Measurements from ENCODE around the gene VWA8. TPM values are rescaled to one million over a fixed set of nuclear protein-coding genes. Genes with fewer than 3 reads are reported as not detected.

Gene VWA8
- total and polyA plus RNA-seq, 2 experiments from 2014 or later: 6.3 to 24.6 TPM

DNA sequence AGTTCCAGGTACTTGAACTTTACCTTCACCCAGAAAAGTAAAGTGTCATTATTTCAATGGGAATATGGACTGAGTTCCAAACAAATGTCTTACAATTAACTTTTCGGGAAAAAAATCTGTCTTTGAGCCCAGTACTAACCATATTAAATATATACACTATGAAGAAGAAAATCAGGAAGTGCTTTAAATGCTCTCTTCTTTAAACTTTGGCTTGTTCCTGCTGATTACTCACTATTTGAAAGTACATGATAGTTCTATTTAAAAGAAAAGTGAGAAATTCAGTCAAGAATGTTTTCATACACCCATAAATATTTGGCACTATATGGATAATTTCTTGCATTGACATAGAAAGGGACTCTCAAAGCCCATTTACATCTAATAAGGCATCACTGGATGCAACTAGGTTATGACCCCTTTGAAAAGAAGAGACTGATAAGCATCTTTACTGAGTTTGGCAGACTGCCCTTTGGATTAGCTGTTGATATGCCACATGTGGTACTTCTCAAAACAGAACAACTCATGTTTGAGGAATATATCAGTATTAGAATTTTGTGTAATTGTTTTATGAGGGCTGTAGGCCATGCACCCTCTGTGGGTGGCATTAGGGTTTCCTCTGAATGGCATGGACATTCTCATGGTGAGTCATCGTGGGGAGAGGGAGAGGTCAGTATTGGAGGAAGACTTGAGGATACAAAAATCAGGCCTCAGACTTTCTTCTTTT is 25.0 kb upstream of the VWA8 start:
- no peak for DNase-seq (ENCODE audit: low spot score)
- Mint-ChIP-seq H3K4me3 (no peak overlapping the region), H3K4me1 (peaks cover 5% of the 10 kb centered on the region), H3K27me3 (ENCODE audit: insufficient read depth, low read depth, poor library complexity) (peaks cover 1% of the 10 kb centered on the region), H3K27ac (no peak overlapping the region), H3K36me3 (ENCODE audit: low read depth) (no peaks in the 10 kb centered on the region), H3K9me3 (no peaks in the 10 kb centered on the region)
- Histone ChIP-seq H3F3A (replicated peaks; ENCODE audit: low read depth) (no peaks in the 10 kb centered on the region), H3K4me2 (no peak overlapping the region), H3K79me2 (replicated peaks; ENCODE audit: insufficient read depth) (no peaks in the 10 kb centered on the region), H3K4me3 (no peak overlapping the region), H3K36me3 (ENCODE audit: insufficient read depth) (no peaks in the 10 kb centered on the region), H3K27ac (ENCODE audit: low read depth) (no peak overlapping the region), H3K27me3 (ENCODE audit: insufficient read depth) (no peaks in the 10 kb centered on the region), H3K9me2 (ENCODE audit: insufficient read depth) (peaks cover 10% of the 10 kb centered on the region), H4K20me1 (replicated peaks; ENCODE audit: insufficient read depth) (no peaks in the 10 kb centered on the region), H2AFZ (no peak overlapping the region), H3K4me1 (ENCODE audit: insufficient read depth) (no peaks in the 10 kb centered on the region)
- ATAC-seq: no peak
- TF ChIP-seq, protein P1, sequence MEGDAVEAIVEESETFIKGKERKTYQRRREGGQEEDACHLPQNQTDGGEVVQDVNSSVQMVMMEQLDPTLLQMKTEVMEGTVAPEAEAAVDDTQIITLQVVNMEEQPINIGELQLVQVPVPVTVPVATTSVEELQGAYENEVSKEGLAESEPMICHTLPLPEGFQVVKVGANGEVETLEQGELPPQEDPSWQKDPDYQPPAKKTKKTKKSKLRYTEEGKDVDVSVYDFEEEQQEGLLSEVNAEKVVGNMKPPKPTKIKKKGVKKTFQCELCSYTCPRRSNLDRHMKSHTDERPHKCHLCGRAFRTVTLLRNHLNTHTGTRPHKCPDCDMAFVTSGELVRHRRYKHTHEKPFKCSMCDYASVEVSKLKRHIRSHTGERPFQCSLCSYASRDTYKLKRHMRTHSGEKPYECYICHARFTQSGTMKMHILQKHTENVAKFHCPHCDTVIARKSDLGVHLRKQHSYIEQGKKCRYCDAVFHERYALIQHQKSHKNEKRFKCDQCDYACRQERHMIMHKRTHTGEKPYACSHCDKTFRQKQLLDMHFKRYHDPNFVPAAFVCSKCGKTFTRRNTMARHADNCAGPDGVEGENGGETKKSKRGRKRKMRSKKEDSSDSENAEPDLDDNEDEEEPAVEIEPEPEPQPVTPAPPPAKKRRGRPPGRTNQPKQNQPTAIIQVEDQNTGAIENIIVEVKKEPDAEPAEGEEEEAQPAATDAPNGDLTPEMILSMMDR (conservative IDR thresholded peaks at IDR 0.05; ENCODE audit: low read depth in 2 of 2): no peak
- TF ChIP-seq ZNF114 (CRISPR knock-in tag; IDR thresholded peaks at IDR 0.05) (no peak), POLR2AphosphoS5 (IDR thresholded peaks at IDR 0.05; ENCODE audit: low read depth) (no peak), STAT1 (IDR thresholded peaks at IDR 0.05; ENCODE audit: unreplicated experiment) (no peak), EZH2phosphoT487 (IDR thresholded peaks at IDR 0.05; ENCODE audit: unreplicated experiment) (no peak), NANOG (IDR thresholded peaks at IDR 0.05; ENCODE audit: borderline replicate concordance) (no peak), JUNB (IDR thresholded peaks at IDR 0.05; ENCODE audit: unreplicated experiment) (no peak), CREB1 (CRISPR knock-in tag; IDR thresholded peaks at IDR 0.05; ENCODE audit: low read depth) (no peak), EZH2 (IDR thresholded peaks at IDR 0.05; ENCODE audit: low read depth, unreplicated experiment) (no peak), ZNF331 (CRISPR knock-in tag; IDR thresholded peaks at IDR 0.05; ENCODE audit: low read depth) (no peak)
- TF ChIP-seq, protein P2, sequence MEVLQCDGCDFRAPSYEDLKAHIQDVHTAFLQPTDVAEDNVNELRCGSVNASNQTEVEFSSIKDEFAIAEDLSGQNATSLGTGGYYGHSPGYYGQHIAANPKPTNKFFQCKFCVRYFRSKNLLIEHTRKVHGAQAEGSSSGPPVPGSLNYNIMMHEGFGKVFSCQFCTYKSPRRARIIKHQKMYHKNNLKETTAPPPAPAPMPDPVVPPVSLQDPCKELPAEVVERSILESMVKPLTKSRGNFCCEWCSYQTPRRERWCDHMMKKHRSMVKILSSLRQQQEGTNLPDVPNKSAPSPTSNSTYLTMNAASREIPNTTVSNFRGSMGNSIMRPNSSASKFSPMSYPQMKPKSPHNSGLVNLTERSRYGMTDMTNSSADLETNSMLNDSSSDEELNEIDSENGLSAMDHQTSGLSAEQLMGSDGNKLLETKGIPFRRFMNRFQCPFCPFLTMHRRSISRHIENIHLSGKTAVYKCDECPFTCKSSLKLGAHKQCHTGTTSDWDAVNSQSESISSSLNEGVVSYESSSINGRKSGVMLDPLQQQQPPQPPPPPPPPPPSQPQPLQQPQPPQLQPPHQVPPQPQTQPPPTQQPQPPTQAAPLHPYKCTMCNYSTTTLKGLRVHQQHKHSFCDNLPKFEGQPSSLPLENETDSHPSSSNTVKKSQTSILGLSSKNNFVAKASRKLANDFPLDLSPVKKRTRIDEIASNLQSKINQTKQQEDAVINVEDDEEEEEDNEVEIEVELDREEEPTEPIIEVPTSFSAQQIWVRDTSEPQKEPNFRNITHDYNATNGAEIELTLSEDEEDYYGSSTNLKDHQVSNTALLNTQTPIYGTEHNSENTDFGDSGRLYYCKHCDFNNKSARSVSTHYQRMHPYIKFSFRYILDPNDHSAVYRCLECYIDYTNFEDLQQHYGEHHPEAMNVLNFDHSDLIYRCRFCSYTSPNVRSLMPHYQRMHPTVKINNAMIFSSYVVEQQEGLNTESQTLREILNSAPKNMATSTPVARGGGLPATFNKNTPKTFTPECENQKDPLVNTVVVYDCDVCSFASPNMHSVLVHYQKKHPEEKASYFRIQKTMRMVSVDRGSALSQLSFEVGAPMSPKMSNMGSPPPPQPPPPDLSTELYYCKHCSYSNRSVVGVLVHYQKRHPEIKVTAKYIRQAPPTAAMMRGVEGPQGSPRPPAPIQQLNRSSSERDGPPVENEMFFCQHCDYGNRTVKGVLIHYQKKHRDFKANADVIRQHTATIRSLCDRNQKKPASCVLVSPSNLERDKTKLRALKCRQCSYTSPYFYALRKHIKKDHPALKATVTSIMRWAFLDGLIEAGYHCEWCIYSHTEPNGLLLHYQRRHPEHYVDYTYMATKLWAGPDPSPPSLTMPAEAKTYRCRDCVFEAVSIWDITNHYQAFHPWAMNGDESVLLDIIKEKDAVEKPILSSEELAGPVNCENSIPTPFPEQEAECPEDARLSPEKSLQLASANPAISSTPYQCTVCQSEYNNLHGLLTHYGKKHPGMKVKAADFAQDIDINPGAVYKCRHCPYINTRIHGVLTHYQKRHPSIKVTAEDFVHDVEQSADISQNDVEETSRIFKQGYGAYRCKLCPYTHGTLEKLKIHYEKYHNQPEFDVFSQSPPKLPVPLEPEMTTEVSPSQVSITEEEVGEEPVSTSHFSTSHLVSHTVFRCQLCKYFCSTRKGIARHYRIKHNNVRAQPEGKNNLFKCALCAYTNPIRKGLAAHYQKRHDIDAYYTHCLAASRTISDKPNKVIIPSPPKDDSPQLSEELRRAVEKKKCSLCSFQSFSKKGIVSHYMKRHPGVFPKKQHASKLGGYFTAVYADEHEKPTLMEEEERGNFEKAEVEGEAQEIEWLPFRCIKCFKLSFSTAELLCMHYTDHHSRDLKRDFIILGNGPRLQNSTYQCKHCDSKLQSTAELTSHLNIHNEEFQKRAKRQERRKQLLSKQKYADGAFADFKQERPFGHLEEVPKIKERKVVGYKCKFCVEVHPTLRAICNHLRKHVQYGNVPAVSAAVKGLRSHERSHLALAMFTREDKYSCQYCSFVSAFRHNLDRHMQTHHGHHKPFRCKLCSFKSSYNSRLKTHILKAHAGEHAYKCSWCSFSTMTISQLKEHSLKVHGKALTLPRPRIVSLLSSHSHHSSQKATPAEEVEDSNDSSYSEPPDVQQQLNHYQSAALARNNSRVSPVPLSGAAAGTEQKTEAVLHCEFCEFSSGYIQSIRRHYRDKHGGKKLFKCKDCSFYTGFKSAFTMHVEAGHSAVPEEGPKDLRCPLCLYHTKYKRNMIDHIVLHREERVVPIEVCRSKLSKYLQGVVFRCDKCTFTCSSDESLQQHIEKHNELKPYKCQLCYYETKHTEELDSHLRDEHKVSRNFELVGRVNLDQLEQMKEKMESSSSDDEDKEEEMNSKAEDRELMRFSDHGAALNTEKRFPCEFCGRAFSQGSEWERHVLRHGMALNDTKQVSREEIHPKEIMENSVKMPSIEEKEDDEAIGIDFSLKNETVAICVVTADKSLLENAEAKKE (CRISPR knock-in tag; IDR thresholded peaks at IDR 0.05): no peak
- TF ChIP-seq, protein P3, sequence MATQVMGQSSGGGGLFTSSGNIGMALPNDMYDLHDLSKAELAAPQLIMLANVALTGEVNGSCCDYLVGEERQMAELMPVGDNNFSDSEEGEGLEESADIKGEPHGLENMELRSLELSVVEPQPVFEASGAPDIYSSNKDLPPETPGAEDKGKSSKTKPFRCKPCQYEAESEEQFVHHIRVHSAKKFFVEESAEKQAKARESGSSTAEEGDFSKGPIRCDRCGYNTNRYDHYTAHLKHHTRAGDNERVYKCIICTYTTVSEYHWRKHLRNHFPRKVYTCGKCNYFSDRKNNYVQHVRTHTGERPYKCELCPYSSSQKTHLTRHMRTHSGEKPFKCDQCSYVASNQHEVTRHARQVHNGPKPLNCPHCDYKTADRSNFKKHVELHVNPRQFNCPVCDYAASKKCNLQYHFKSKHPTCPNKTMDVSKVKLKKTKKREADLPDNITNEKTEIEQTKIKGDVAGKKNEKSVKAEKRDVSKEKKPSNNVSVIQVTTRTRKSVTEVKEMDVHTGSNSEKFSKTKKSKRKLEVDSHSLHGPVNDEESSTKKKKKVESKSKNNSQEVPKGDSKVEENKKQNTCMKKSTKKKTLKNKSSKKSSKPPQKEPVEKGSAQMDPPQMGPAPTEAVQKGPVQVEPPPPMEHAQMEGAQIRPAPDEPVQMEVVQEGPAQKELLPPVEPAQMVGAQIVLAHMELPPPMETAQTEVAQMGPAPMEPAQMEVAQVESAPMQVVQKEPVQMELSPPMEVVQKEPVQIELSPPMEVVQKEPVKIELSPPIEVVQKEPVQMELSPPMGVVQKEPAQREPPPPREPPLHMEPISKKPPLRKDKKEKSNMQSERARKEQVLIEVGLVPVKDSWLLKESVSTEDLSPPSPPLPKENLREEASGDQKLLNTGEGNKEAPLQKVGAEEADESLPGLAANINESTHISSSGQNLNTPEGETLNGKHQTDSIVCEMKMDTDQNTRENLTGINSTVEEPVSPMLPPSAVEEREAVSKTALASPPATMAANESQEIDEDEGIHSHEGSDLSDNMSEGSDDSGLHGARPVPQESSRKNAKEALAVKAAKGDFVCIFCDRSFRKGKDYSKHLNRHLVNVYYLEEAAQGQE (IDR thresholded peaks at IDR 0.05; ENCODE audit: unreplicated experiment): no peak
- TF ChIP-seq, protein P4, sequence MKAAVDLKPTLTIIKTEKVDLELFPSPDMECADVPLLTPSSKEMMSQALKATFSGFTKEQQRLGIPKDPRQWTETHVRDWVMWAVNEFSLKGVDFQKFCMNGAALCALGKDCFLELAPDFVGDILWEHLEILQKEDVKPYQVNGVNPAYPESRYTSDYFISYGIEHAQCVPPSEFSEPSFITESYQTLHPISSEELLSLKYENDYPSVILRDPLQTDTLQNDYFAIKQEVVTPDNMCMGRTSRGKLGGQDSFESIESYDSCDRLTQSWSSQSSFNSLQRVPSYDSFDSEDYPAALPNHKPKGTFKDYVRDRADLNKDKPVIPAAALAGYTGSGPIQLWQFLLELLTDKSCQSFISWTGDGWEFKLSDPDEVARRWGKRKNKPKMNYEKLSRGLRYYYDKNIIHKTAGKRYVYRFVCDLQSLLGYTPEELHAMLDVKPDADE (IDR thresholded peaks at IDR 0.05): no peak

All from GM23338 (cell line).